Mononuclear cell (primary cell): ENCODE data around the gene ZFAND2B. TPM values are rescaled to one million over a fixed set of nuclear protein-coding genes. Genes with fewer than 3 reads are reported as not detected.
"Not testable (repeated sequence)": the region's sequence is repeated elsewhere in the genome, so short reads cannot be mapped to it uniquely, and the experiment has no call there.

ENCODE experiments used
- H3K27me3 ChIP-seq: 2 replicates; pipeline ENCODE4 v1.6.0; 2011; ENCODE audit warnings: low read length, control low read depth; ENCODE audit not compliant: insufficient read depth
- H3K4me1 ChIP-seq: 2 replicates; pipeline ENCODE4 v1.5.1; 2011; ENCODE audit warnings: mild to moderate bottlenecking, low read length, control low read depth; ENCODE audit not compliant: insufficient read depth
- H3K4me3 ChIP-seq: 2 replicates; pipeline ENCODE4 v1.5.1; 2011; ENCODE audit warnings: mild to moderate bottlenecking, low read length, moderate library complexity
- H3K9me3 ChIP-seq: 2 replicates; pipeline ENCODE4 v1.5.1; 2011; ENCODE audit warnings: low read depth, mild to moderate bottlenecking, control low read depth, low read length
- total RNA-seq: library from RNA; depleted of rRNA; stranded (reverse); fragments of >200 nt; gene quantifications from one replicate; pipeline ENCODE4 v1.2.3, GENCODE V29; 2012

ZFAND2B gene
- total RNA-seq, 1 donor, result 41.6 TPM

DNA sequence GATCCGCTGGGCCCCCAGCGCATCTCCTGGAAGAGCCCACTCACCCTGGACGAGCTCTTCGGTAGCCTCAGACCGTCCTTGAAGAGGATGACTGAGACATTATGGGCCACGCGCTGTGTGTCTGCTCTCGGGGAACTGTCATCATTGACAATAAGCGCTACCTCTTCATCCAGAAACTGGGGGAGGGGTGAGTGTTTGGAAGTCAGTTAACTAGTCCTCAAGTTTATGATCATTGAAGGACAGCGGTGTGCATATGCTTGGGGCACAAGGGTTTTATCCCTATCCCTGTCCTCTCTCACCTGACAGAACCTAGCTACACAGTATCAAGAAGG is 39.3 kb downstream of the ZFAND2B start:
- Histone ChIP-seq H3K9me3 (no peaks in the 10 kb centered on the region), H3K27me3 (no peaks in the 10 kb centered on the region), H3K4me1 (peaks cover 72% of the 10 kb centered on the region), H3K4me3 (peak overlapping the region; percentile 81)

DNA sequence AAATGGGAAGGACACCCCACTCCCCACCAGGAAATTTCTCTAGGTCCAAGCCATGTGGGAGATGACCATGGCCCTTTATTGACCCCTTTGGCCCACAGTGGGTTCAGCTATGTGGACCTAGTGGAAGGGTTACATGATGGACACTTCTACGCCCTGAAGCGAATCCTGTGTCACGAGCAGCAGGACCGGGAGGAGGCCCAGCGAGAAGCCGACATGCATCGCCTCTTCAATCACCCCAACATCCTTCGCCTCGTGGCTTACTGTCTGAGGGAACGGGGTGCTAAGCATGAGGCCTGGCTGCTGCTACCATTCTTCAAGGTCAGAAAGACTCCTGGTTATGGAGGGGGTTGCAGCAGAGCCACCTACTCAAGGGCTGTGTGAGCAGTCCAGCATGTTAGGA is 40.0 kb downstream of the ZFAND2B start:
- H3K27me3 ChIP-seq, result no peaks in the 10 kb centered on the region
- H3K4me3 ChIP-seq, result no peak overlapping the region
- no peaks in the 10 kb centered on the region for H3K9me3 ChIP-seq
- peaks cover 79% of the 10 kb centered on the region for H3K4me1 ChIP-seq

DNA sequence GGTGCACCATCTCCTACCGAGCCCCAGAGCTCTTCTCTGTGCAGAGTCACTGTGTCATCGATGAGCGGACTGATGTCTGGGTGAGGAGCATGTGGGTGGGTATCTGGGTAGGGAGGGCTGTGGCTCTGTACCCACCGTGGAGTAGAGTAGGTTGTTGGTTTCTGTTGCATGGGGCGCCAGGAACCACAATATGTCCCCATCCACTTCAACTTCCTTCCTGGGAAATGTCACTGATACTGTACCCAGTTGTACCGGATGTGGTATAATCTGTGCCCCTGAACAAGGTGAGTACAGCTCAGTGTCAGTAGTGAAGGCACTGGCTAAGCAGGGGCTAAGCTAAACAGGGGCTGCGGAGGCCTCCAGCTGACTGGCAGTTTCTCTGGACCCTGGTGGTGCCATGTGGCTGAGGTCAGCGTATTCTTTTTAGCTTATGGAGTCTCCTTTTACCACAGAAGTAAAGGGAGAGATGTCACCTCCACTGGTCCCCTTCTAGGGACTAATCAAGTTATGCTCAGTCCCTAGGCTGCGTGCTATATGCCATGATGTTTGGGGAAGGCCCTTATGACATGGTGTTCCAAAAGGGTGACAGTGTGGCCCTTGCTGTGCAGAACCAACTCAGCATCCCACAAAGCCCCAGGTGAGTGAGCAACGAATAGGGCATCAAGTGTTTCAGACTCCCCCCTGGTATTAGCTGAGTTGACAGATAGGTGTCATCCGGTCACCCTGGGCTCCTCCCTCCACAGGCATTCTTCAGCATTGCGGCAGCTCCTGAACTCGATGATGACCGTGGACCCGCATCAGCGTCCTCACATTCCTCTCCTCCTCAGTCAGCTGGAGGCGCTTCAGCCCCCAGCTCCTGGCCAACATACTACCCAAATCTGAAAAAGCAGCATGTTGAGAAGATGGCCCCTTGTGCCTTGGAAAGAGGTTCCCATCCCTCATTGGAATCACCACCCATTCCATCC is 41.4 kb downstream of the ZFAND2B start:
- H3K27me3 ChIP-seq, result no peaks in the 10 kb centered on the region
- no peaks in the 10 kb centered on the region for H3K9me3 ChIP-seq
- no peak overlapping the region for H3K4me3 ChIP-seq
- H3K4me1 ChIP-seq, result peaks cover 86% of the 10 kb centered on the region

DNA sequence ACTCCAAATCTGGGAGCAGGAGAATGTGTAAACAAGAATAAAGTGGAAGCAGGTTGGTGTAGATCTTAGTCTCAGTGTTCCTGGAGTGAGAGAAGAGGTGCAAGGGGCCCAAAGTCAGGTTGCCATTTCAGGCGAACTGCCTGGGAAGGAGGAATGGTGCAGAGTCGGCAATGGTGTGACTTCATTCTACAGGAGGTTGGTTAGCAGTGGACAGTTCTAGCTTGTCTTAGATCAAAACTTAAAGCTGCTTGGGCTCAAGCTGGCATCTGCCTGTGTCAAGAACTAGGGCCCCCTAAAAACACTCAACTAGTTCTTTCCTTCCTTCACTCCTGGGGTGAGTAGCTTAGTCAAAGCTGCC is 42.2 kb downstream of the ZFAND2B start:
- H3K9me3 ChIP-seq, result no peaks in the 10 kb centered on the region
- H3K4me1 ChIP-seq, result peaks cover 84% of the 10 kb centered on the region
- peak overlapping the region; percentile 22 for H3K4me3 ChIP-seq
- H3K27me3 ChIP-seq, result no peaks in the 10 kb centered on the region

DNA sequence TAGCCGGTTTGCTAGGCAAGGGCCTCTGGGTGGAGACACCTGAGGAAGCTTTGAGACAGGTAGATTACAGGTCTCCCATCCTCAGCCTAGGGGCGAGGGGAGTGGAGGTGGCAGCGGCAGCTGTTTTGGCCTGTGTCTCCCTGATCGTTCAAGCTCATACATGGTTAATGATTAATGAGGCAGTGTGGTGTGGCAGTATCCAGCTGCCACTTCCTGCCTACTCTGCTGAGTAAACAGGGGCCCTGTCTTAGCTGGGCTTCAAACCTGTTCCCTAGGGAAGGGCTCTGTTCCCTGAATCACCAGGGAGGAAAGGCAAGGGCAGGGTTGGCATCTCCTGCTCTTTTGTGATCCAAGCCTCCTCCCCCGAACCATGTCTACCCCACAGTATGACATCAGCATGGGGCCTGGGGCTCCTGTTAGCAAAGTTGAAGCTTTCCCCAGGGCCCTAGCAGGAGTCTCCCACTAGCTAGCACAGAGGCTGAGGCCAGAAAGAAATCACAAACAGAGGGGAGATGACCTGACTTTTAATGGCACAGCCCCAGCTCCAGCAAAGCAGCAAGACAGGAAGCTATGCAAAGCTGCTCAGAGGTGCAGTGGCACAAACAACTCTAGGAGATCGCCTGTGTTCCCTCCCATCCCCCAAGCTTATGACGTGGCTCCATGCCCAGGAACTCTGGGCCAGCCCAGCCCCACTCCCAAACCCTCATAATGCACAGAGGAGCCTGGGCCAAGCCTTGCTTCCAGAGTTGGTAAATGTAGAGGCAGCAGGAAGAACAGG is 42.8 kb downstream of the ZFAND2B start:
- H3K4me1 ChIP-seq, result peaks cover 79% of the 10 kb centered on the region
- no peaks in the 10 kb centered on the region for H3K9me3 ChIP-seq
- H3K27me3 ChIP-seq, result no peaks in the 10 kb centered on the region
- peak overlapping the region; percentile 22 for H3K4me3 ChIP-seq

DNA sequence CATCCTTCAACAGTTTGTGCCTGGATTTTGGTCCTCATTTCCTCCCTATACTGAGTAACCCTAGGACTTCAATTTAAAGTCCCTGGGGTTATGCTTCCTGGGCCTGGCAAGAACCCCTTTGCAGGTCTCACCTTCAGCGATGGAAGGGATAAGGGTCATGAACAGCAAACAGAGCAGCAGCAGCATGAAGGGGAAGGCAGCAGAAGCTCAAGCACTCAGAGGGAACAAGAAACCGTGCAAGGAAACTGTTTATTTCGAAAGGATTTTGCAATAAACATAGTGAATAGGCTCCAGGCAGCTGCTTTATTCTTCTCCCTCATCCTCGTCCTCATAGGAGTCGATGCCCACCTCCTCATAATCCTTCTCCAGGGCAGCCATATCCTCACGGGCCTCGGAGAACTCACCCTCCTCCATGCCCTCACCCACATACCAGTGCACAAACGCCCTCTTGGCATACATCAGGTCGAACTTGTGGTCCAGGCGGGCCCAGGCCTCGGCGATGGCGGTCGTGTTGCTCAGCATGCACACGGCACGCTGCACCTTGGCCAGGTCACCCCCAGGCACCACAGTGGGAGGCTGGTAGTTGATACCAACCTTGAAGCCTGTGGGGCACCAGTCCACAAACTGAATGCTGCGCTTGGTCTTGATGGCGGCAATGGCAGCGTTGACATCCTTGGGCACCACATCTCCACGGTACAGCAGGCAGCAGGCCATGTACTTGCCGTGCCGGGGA is 43.6 kb downstream of the ZFAND2B start:
- H3K27me3 ChIP-seq, result no peaks in the 10 kb centered on the region
- no peaks in the 10 kb centered on the region for H3K9me3 ChIP-seq
- peaks cover 75% of the 10 kb centered on the region for H3K4me1 ChIP-seq
- H3K4me3 ChIP-seq, result peak overlapping the region; percentile 22

DNA sequence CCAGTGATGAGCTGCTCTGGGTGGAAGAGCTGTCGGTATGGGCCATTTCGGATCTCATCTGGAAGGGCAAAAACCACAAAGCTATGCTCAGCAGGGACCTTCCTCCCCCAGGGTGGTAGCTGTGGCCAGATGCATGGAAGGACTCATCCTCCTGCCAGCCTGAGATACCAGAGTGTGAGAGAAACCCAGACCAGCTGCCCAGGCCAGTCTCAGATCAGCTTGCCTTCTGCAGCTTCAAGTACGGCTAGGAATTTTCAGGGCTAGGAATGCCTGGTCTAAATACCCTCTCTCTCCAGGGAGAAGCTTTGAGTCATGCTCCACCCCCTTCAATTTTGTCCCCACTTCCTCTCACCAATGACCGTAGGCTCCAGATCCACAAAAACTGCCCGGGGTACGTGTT is 45.1 kb downstream of the ZFAND2B start:
- peaks cover 68% of the 10 kb centered on the region for H3K4me1 ChIP-seq
- peak overlapping the region; percentile 96 for H3K4me3 ChIP-seq
- no peaks in the 10 kb centered on the region for H3K27me3 ChIP-seq
- no peaks in the 10 kb centered on the region for H3K9me3 ChIP-seq

DNA sequence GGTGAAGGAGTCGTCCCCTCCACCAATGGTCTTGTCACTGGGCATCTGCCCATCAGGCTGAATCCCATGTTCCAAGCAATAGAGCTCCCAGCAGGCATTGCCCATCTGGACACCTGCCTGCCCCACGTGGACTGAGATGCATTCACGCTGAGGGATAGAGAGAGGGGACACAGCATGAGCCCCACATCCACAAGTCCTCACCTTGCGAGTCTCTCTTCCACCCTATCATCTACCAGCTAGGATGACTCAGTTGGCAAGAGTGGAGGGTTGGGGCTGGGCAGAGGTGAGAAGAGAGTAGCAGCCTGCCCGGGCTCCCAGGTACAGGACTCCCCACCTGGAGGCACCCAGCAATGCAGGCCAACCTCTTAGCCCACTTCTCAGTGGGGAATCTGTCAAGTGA is 45.5 kb downstream of the ZFAND2B start:
- Histone ChIP-seq H3K9me3 (no peaks in the 10 kb centered on the region), H3K27me3 (no peaks in the 10 kb centered on the region), H3K4me1 (peaks cover 64% of the 10 kb centered on the region), H3K4me3 (peak overlapping the region; percentile 96)

DNA sequence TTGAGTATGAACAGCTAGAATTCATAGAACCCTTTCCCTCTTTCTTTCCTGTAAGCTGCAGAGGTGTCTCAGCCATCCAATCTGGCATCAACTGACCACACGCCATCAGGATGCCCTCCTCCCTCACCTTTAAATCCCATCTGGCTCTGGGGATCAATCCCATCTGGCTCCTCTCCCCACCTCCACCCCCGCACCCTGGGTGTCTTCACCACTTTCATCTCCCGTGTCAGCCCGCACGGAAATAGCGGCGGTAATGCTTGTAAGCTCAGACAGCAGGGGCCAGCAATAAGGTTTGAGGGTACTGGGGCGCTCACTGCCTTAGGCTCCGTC is 46.0 kb downstream of the ZFAND2B start:
- no peaks in the 10 kb centered on the region for H3K9me3 ChIP-seq
- no peaks in the 10 kb centered on the region for H3K27me3 ChIP-seq
- H3K4me3 ChIP-seq, result peak overlapping the region; percentile 96
- peaks cover 60% of the 10 kb centered on the region for H3K4me1 ChIP-seq

DNA sequence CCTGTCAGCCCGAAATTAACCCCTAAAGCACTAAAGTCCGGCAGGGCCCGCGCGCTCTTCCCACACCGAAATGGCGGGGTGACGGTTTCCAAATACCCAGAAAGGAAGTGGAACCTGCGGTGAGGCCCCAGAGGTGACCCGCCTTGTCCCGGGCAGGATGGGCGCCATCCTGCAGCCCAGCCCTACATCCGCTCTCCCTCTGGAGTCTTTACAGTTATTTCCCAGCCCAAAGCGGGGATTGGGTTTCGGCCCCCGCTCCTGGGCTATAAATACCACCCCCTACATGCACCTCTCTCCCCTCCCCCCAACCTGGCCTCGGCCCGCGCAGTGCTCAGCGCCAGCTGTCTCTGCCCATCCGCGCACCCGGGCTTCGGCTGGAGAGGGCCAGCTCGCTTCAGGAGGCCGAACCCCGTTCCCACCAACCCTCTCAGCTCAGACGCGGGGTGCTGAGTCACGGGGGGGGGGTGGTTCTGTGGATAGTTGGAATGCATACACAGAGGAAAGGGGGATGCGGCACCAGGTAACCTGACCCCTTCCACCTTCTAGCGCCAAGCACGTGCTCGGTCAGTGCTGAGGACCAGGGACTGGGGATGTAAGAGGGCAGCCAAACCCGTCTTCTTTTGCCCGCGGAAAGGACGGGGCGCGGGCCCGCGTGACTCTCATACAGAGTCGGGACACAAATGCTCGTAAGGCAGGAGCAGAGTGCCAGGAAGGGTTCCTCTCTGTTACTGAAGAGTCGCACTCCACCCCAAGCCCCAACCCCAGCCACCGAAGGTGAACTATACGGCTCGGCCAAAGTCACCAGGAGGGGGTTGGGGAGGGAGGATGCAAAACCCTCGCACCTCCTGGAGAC is 46.5 kb downstream of the ZFAND2B start, which contains the start of gene TUBA4B:
Gene TUBA4B, plus strand, starts transcription at position 344 of the 853 bp plus-strand sequence. Its CDS starts 165 bp downstream, at position 509.
- H3K4me1 ChIP-seq, result peaks cover 54% of the 10 kb centered on the region
- peak within 1 kb of the TSS; percentile 96 for H3K4me3 ChIP-seq

DNA sequence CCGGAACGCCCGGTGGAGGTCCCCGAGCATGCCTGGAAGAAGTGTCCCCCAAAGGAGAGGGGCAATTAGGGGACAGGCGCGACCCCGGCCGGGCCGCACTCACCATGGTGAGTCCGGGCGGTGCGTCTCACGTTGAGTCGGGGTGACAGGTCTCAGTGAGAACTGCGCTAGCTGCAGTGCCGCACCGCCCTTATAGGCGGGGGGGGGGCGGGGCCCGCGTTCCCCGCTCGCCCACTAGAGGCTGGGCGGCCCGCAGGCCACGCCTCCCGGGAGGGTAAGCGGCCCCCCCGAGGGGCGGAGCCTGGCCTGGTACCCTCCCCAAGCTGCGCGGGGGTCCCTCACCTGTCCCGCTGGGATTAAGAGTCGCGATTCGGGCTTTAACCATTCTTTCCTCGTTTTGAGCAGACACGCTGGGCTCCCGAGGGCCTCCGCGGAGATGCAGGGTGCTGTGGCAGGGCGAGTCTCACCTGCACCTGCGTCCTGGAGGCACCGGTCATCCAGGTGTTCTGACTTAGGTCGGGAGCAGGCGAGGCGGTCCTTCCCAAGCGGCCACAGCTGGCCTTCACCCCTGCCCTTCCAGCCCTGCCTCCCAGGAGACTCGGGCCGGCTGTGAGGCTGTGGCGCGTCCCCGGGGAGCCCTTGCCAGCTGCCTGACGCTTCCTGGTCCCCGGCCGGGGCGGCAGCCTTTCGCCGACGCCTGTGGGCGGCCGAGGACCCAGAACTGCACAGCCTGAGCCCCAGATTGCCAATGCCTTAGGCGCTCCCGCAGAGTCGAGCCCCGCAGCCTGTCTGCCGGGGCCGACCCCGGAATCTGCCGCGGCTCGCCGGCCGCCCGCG is 47.4 kb downstream of the ZFAND2B start, which contains the start of gene TUBA4A:
Gene TUBA4A, minus strand, starts transcription at position 166 of the 837 bp plus-strand sequence. Its CDS starts 60 bp downstream, at position 106.
- H3K4me1 ChIP-seq, result peaks cover 45% of the 10 kb centered on the region
- no peaks in the 10 kb centered on the region for H3K9me3 ChIP-seq
- H3K4me3 ChIP-seq, result peak within 1 kb of the TSS; percentile 96
- no peaks in the 10 kb centered on the region for H3K27me3 ChIP-seq

More for the DNA sequence above, 46.5 kb downstream of the ZFAND2B start, which contains the start of gene TUBA4B:
- Histone ChIP-seq H3K9me3 (no peaks in the 10 kb centered on the region), H3K27me3 (no peaks in the 10 kb centered on the region)

DNA sequence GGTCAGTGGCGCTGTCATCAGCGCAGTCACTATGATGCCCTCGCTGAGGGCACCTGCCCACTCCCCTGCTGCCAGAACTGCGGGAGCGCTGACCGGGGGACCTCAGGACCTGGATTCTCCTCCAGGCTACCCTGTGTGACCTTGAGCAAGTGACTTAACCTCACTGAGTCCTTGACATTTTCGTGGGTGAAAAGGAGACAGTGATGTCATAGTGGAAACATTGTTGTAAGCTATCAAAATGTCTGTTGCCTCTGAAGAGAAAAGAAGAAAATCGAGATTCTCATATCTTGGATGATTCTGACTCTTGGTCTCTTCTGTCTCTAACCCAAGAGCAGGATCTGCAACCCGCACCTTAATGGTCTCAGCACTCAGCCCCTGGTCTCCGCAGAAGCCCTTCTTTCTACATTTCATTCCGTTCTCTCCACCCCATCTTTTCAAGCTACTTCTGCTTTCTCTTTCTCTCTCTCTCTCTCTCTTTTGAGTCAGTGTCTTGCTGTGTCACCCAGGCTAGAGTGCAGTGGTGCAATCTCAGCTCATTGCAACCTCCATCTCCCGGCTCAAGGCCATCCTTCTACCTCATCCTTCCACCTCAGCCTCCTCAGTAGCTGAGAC is 48.1 kb downstream of the ZFAND2B start:
- H3K4me1 ChIP-seq, result peaks cover 38% of the 10 kb centered on the region
- no peaks in the 10 kb centered on the region for H3K9me3 ChIP-seq
- H3K27me3 ChIP-seq, result no peaks in the 10 kb centered on the region

DNA sequence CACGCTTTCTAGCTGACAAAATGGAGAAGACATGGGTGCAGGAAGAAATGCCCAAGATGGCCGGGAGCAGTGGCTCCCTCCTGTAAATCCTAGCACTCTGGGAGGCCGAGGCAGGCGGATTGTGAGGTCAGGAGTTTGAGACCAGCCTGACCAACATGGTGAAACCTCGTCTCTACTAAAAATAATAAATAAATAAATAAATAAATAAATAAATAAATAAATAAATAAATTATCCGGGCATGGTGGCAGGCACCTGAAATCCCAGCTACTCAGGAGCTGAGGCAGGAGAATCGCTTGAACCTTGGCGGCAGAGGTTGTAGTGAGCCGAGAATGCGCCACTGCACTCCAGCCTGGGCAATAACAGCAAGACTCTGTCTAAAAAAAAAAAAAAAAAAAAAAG is 52.4 kb downstream of the ZFAND2B start:
- H3K9me3 ChIP-seq, result not testable (repeated sequence)

More for the DNA sequence above, 48.1 kb downstream of the ZFAND2B start:
- H3K4me3 ChIP-seq, result peak overlapping the region; percentile 96

More for the DNA sequence above, 52.4 kb downstream of the ZFAND2B start:
- H3K27me3 ChIP-seq, H3K4me3 ChIP-seq, H3K4me1 ChIP-seq: not testable (repeated sequence)
